Mucosa of gallbladder (tissue), 1 donor: Measurements from ENCODE around the gene DGKD. TPM values are rescaled to one million over a fixed set of nuclear protein-coding genes. Genes with fewer than 3 reads are reported as not detected.
"Not testable (repeated sequence)": the region's sequence is repeated elsewhere in the genome, so short reads cannot be mapped to it uniquely, and the experiment has no call there.

Experiments
- DNase-seq: peaks from one replicate; pipeline ENCODE4 v3.0.0-alpha.2; 2020; ENCODE audit warnings: low spot score
- total RNA-seq: library from RNA; stranded (reverse); gene quantifications from one replicate; pipeline ENCODE4 v1.2.1, GENCODE V29; 2021
- donor health status: DM: no; HTN: no; CAD: no.

Gene DGKD
- total RNA-seq, 1 donor from 2014 or later: 24.3 TPM

DNA sequence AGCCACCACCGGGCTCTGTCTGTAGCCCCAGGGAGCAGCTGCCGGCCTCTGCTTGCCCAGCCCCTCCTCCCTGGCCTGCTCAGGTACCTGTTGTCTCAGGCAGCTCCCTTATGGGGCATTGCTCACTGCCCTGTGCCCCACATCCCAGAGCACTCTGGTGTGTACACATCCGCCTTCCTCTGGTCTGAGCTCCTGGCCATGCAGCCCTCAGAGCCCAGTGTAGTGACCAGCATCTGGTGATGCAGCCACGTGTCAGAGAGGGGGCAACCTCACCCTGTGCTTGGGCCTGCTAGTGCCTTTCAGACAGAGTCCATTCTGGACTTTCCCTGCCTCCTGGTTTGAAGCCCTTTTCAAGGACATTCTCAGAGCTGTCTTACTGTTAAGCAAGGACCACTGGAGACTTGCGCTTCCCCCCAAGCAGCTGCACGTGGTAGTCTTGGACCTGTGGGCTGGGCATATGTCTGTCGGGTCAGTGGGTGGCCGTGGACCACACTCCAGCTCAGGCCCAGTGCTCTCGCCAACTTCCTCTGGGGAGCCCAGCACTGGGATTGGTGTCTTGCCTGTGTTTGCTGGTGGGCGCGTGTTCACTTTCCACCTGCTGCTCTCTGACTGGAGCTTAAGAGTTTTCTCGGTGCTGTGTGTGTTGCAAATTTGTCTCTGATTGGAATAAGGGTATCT, 30.7 kb downstream of the DGKD start:
- DNase-seq: no peak

DNA sequence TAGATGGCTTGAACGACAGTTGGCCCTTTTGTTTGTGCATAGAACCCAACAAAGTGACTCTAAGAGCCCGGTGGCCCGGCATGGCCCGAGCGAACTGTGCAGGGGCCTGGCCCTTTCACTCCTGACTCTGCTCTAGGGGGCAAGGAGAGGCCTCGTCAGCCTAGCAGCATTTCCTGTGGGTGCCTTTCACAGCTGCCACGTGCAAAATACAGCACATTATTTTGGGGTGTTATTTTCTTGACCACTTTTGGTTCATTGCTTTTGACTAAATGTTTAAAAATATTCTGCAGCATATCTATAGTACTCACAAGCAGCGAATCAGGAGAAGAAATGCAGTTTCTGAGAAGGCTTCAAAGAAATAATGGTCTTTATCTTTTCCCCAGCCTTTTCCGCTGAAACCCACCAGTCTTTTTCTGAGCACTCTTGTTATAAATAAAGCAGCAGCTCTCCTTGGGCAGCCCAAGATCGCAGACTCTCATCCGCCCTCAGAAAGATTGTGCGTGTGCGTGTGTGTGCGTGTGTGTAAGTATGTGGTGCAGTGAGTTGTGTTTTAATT, 31.3 kb downstream of the DGKD start:
- no peak for DNase-seq

DNA sequence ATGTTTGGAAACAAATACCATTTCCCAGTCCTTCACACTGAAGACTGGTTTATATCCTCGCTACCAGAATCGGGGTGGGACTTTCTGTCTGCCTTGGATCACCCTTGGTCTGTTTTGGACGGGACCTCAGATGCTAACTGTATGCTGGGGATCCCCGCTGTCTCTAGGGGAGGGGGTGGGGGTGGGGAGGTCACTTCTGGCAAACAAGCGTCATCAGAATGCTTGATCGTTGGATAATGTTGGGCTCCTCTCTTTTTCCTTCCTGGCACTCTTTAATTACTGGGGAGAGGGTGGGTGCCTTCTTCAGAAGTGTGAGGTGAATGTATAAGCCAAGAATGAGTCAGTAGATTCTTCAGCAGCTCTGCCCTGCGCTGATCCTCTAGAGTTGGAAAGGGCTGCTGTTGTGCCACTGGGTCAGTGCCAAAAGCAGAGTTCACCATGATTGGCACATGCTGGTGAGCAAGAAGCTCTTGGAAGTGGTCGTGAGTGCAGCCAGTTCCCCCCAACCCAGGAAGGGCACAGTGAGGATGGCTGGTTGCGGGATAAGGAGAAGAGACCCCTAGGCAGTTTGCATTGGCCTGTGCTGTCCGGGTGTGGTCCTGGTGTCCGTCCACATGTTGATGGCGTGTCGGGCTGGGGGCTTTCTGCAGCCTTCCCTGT, 32.2 kb downstream of the DGKD start:
- no peak for DNase-seq

DNA sequence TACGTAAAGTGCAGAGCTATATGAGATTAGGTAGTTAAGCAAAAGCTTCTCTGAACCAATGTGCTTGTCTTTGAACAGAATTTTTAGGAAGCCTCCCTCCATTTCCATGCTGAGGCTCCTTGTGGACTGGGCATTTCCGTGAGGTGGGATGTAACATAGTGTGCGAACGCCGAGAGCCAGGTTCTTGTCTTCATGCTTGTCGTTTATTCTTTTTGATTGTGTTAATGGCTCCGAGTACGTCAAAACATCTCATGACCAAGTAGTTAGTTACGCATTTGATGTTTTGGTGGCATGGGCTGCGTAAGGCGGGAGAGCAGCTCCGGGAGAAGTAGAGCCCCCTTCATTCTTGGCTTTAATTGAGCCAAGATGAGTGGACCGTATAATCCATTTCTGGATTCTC, 32.9 kb downstream of the DGKD start:
- no peak for DNase-seq

DNA sequence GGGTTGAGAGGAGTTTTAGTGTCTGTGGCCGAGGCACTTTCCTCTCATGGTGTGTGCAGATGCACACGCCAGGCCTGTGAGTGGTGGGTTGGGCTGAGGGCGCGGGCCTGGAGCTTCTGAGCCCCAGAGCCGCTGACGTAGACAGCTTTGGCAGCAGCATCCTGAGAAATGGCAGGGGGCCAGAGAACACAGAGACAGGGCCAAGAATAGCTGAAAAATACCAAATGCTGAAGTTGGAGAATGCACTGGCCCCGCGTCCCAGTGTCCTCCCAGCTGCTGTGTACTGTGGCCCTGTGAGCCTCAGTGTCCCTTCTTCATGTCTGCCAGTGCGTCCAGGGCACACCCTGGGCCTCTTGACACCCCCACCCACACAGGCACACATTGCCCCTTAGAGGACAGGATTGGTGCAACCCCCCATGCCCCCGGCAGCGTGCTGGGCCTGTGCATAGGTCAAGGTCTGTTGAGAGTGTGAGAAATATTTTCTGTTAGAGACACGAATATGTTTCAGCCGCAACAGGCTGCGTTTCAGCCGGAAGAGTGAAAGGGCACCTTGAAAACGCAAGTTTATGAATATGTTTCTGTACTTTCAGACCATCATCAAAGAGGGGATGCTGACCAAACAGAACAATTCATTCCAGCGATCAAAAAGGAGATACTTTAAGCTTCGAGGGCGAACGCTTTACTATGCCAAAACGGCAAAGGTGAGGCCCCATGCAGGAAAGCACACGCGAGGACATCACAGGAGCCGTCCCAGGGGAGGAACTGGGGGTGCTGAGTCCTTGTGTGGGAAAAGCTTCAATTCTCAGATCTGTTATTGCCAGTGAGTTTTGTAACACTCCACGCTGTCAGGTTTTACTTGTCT, 33.6 kb downstream of the DGKD start:
- peak; percentile 87 for DNase-seq

DNA sequence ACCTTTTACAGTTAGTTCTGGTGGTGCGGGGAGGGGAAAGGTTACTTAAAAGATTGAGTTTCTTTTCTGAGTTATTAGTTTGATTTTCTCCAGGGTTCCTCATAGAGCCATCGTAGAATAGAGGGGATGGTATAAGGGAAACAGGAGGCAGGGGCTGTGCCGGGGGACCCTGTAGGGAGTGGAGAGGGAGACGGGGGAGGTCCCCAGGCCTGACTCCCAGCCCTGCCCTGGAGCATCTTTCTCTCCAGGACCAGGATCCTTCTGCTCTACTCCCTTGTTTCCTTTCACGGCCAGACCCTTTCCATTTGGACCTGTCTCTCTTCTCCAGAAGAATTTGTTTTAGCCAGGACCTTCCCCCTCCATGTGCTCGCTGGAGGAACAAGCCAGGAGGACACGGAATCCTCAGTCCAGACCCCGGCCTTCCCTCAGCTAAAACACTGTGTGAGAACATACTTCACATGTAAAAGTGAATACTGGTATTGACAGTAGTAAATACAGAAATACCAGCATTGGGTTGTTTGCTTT, 35.4 kb downstream of the DGKD start:
- DNase-seq: no peak

DNA sequence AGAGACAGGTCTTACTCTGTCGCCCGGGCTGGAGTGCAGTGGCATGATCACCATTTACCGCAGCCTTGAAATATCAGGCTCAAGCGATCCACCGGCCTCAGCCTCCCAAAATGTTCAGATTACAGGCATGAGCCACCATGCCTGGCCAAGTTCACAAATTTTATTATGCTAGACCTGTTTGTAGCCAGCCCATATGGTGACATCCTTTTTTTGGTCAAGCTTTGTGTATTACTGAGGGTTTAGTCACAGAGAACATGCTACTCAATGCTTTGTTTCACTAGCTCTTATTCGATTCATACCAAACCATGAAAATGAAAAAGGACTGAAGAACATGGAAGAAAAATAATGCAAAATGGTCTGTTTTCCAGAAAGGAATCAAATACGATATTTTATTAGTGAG, 41.4 kb downstream of the DGKD start:
- no peak for DNase-seq

DNA sequence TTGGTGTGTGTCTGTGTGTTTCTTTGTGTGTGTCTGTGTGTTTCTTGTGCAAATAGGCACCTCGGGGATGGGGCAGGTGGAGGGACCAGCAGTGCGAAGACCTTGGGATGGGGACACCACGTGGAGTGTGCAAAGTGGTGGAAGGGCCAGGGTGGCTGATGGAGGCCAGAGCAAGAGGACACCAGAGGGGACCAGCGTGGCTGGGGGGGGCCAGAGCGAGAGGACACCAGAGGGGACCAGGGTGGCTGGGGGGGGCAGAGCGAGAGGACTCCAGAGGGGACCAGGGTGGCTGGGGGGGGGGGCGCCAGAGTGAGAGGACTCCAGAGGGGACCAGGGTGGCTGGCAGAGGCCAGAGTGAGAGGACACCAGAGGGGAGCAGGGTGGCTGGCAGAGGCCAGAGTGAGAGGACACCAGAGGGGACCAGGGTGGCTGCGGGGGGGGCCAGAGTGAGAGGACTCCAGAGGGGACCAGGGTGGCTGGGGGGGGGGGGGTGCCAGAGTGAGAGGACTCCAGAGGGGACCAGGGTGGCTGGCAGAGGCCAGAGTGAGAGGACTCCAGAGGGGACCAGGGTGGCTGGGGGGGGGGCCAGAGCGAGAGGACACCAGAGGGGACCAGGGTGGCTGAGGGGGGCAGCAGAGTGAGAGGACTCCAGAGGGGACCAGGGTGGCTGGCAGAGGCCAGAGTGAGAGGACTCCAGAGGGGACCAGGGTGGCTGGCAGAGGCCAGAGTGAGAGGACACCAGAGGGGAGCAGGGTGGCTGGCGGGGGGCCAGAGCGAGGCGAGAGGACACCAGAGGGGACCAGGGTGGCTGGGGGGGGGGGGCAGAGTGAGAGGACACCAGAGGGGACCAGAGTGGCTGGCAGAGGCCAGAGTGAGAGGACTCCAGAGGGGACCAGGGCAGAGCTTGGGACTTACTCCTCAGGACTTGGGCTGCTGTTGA, 42.7 kb downstream of the DGKD start:
- DNase-seq: not testable (repeated sequence)

DNA sequence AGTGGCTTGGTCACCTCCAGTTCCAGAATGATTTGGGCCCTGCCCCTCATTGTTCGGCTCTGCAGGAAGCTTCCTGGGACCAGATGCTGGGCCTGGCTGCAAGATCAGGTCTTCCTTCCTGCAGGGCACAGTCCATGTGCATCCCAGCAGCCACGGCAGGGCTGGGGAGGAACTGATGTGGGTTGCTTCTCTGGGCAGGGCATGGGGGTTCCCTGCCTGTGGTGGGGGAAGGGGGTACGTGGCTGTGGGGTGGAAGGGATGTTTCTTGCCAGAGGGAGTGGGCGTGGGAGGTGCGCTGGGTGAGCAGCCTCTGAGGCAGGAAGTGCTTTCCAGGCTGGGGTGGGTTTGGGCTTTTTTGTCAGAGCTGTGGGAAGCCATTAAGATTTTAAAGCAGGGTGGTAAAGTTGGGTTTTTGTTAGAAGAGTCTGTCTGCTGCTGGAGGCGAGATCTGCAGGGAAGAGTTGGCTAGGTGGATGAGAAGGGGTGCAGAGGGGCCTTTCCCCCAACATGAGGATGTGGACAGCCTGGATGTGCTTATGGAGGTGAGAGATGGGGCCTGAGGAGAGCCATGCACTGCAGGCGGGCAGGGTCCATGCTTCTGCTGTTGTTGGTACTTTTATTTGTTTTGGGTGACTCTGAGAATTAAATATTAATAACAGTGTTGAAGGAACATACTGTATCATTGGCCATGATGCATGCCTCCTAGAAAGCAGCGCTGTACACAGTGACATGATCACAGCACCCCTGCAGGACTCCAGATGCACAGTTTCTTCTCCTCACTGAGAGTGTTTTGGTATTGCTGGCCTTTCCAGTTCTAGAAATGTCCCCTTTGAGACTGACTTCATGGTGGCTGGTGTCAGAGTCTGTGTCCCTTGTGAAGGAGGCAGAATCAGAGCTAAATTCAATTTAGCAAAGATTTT, 45.3 kb downstream of the DGKD start:
- DNase-seq: no peak

DNA sequence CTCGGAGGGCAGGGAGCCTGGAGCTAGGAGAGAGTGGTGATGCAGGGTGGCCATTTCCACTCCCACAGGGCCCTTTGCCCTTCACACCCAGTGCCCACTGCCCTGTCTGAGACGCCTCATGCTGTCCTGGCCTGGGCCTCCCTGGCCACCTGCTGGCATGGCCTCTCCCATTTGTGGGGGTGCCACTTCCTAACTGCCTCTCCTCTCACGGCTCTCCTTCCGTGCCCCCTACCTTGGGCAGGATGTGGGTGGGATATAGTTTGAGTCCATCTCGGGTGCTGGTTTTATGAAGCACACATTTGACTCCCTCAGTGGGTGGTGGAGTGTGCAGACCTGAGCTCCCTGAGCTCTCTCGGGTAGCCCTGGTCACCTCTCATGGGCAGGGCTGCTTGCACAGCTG, 46.0 kb downstream of the DGKD start:
- no peak for DNase-seq

DNA sequence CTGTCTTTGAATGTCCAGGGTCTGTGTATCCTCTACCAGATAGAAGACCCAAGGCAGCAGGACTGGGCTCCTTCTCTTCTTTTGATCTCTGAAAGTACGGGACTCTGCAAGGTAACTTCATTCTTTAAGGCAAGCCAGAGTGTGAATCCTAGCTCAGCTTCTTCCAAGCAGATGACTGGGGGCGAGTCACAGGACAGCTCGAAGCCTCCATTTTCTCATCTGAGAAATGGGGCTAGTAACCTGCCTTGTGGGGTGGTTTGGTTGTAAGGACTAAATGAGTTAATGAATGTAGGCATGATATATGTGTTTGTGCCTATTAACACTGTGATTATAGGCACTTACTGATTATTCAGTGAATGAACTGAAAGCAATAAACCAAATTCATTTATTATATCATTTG, 46.7 kb downstream of the DGKD start:
- DNase-seq: no peak

DNA sequence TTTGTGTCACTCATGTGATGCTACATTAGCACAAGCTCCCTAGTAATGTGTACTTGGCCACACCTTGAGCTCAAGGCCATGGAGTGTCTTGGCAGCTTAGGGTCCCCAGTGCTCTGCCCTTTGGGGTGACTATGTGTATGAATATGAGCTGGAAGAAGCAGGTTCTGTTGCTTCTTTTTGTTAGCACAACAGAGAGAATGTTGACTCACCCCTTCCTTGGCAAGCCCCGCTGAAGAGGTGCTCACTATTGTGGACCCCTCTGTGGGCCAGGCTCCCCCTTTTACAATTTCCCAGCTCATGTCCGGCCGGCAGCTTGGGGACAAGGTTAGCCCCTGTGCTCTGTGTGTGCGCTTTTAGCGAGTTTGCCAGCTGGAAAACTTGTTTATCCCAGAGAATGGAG, 48.1 kb downstream of the DGKD start:
- no peak for DNase-seq

DNA sequence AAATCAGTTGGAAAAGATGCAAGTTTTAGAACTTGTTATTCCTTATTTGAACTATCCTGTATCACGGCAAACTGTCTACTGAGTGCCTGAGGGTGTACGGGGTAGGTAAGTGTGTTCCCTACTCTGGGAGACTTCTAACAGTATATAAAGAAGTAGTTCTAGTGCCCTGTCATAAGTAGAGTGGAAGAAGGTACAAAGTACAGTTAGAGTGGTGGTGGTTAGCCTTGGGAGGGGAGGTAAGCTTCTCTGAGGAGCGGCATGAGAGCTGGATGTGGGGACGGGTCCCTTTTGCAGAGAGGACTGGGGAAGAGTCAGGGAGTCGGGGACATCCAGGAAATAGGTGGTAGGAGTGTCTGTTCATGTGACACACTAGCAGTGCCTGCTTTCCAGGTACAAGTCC, 48.5 kb downstream of the DGKD start:
- no peak for DNase-seq

DNA sequence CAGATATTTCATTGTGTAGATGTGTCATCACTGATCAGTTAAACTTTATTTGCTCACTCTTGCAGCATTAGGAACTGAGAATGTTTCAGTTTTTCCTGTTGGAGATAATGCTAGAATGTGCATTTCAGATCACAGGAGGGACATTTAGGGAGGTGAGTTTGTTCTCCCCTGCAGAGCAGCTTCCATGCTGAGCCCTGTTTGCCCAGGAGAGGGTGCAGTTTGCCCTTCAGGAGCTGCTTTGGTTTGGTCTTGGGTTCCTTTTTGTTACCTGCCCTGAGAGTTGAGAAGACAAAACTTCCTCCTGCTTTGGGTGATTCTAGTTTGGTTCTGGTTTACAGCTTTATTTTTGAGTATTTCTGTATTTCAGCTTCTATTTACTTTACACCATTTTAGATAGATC, 49.9 kb downstream of the DGKD start:
- peak; percentile 49 for DNase-seq

DNA sequence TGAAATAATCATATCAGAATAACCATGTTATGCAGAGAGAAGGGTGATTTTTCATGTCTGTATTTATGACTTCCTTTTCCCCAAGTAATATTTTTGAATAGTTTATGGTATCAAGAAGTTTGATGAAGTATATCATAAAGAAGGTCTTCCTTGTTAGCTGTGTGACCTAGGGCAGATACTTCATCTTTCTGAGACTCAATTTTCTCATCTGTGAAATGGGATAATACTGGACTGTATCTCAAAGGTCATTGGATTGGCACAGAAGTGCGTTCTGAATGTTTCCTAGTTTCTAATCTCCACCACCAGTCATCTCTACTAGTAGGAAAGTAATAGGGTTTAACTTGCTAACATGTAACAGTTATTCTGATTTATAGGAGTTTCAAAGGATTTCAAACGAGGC, 52.6 kb downstream of the DGKD start:
- DNase-seq: no peak

DNA sequence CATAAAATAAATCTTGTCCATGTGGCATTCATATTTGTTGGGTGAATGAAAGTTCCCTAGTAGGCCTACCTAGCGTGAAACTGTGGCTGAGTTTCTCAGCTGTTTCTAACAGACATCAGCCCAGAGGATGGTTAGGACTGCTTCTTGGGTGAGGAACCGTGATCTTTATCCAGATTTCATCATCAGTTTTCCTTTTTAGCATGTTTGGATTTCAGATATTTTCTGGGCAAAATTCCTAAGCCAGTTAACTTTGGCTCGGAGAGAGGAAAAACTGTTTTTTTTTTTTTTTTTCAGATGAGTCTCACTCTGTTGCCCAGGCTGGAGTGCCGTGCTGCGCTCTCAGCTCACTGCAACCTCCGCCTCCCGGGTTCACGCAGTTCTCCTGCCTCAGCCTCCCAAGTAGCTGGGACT, 53.5 kb downstream of the DGKD start:
- DNase-seq: no peak

DNA sequence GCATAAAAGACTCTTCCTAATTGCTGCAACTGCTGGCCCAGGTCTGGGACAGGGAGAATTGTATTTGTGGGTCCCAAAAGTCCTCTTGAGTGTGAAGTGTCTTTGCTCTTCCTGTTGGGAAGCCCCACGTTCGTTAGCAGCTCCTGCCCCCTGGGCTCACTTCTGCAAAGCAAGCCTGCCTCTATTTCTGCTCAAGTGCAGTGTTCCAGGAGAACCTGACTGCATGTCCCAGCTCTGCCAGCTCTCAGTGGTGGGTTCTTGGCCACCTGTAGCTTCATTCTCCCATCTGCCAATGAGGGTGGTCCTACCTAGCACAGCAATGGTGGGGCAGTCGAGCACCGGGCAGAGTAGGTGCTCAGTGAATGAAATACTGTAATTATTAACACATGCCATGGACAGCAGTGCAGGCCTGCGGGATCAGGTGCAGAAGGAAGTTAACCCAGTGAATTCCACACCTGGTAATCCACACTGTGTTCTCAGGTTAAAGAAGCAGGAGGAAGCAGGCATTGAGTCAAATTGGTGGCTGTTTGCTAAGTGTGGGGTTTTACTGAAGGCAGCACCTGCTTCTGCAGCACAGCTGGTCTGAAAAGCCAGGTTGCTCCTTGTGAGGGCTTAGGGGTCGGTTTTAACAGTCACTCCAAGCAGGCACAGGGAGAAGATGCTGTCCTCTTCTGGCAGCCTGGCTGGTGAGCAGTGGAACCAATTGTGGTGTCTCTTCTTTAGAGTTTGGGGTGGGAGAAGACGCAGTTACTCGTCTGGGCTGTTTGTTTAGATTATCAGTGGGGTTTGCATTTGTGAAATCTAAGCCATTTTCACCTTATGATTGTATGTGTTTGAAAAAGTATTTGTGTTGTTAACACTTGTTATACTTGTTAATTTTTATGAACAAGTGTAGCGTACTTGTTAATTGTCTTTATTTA, 54.3 kb downstream of the DGKD start:
- DNase-seq: no peak

DNA sequence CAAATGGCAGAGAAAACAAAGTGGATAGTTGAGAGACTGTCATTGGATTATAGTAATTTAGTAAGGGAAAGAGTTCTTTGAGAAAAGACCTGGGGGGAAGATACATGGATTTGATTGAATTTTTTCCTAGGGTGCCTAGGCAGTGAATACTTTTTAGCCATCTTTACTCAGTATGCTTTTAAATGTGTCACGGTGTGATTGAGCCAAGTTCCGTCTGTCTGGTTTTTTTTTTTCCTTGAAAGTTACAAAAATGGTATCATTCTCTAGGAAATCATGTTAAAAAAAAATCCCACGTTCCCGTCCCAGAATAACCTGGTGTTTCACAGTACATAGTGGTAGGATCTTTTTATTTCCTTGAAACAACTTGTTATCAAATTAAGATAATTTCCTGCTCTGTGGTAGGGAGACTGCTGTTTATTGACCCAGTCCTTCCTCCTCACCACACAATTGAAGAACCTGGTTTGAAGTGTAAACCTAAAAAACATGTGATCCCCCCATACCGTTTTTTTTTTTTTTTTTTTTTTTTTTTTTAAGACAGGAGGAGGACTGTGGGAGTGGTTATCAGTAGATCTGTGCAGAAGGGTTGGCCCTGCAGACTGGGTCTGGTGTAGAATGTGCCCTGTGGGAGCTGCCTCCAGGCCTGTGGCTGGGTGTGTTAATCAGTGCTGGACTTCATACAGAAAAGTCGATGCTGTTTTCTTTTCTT, 55.1 kb downstream of the DGKD start:
- peak; percentile 78 for DNase-seq
